OCI-LY7 (cell line): Measurements from ENCODE around the gene RAD51B. TPM values are rescaled to one million over a fixed set of nuclear protein-coding genes. Genes with fewer than 3 reads are reported as not detected.

Experiments used
- BruUV-seq: library from RNA; stranded (reverse); fragments of 400-500 nt; replicated peaks from 2 replicates; lab custom pipeline; 2021; lab: Mats Ljungman, UMichigan
- CTCF ChIA-PET: fragments of 300-600 bp; sonication (Branson Sonifier 250); formaldehyde crosslinking; loops from one replicate; lab custom pipeline; 2022; ENCODE audit warnings: antibody characterized with exemption; ENCODE audit not compliant: unreplicated experiment; lab: Charles Lee
- POLR2A ChIA-PET: fragments of 300-600 bp; sonication (Branson Sonifier 250); formaldehyde crosslinking; loops from one replicate; lab custom pipeline; 2022; ENCODE audit warnings: antibody characterized with exemption; lab: Charles Lee
- DNase-seq: peaks from one replicate; pipeline ENCODE4 v3.0.0-alpha.2; 2015; ENCODE audit warnings: low spot score
- H2AFZ ChIP-seq: fragments of 200-600 bp; sonication (generic), shearing (Covaris generic); 2 replicates; pipeline ENCODE4 v1.6.1; 2014; ENCODE audit warnings: mild to moderate bottlenecking, antibody characterized with exemption, low read length, moderate library complexity
- H3K27ac ChIP-seq: fragments of 200-600 bp; sonication (generic); 2 replicates; pipeline ENCODE4 v1.5.1; 2014; ENCODE audit warnings: mixed run types, low read depth, mild to moderate bottlenecking, moderate library complexity, low read length, inconsistent platforms; ENCODE audit not compliant: poor library complexity, severe bottlenecking
- H3K36me3 ChIP-seq: fragments of 200-600 bp; sonication (generic); 2 replicates; pipeline ENCODE4 v1.6.1; 2014; ENCODE audit warnings: mild to moderate bottlenecking, antibody characterized with exemption, low read length, moderate library complexity, mixed read lengths; ENCODE audit not compliant: insufficient read depth
- H3K4me1 ChIP-seq: fragments of 200-600 bp; sonication (generic); 2 replicates; pipeline ENCODE4 v1.5.1; 2014; ENCODE audit warnings: mild to moderate bottlenecking, low read length; ENCODE audit not compliant: insufficient read depth, poor library complexity, severe bottlenecking
- H3K4me2 ChIP-seq: fragments of 200-600 bp; sonication (generic); 2 replicates; pipeline ENCODE4 v1.6.1; 2014; ENCODE audit warnings: mild to moderate bottlenecking, low read length
- H3K4me3 ChIP-seq: fragments of 200-600 bp; sonication (generic); 2 replicates; pipeline ENCODE4 v1.5.1; 2014; ENCODE audit warnings: mild to moderate bottlenecking, low read depth, low read length; ENCODE audit not compliant: poor library complexity, severe bottlenecking
- H3K79me2 ChIP-seq: fragments of 200-600 bp; sonication (generic); 2 replicates; pipeline ENCODE4 v1.6.1; 2016; ENCODE audit warnings: low read depth, mild to moderate bottlenecking, low read length, moderate library complexity, mixed read lengths; ENCODE audit not compliant: insufficient read depth
- H3K9me2 ChIP-seq: fragments of 200-600 bp; sonication (generic); 2 replicates; pipeline ENCODE4 v1.6.1; 2016; ENCODE audit warnings: mild to moderate bottlenecking, low read length, mixed read lengths; ENCODE audit not compliant: insufficient read depth
- H3K9me3 ChIP-seq: fragments of 200-600 bp; sonication (generic); 2 replicates; pipeline ENCODE4 v1.6.1; 2014; ENCODE audit warnings: mild to moderate bottlenecking, mixed run types, low read length, mixed read lengths
- H4K20me1 ChIP-seq: fragments of 200-600 bp; sonication (generic); 2 replicates; pipeline ENCODE4 v1.6.1; 2014; ENCODE audit warnings: mild to moderate bottlenecking, antibody characterized with exemption, low read length, moderate library complexity, mixed read lengths; ENCODE audit not compliant: insufficient read depth
- CTCF ChIP-seq: fragments of 200-600 bp; sonication (generic); conservative IDR thresholded peaks from 2 replicates; pipeline ENCODE4 v1.5.1; 2014; ENCODE audit warnings: mild to moderate bottlenecking, antibody characterized with exemption, low read length, moderate library complexity, mixed read lengths
- EZH2phosphoT487 ChIP-seq: fragments of 200-600 bp; sonication (generic); IDR thresholded peaks from 2 replicates; pipeline ENCODE4 v1.6.1; 2018; ENCODE audit warnings: low read depth, borderline replicate concordance, mild to moderate bottlenecking, mixed run types, antibody characterized with exemption, low read length, moderate library complexity, mixed read lengths
- intact Hi-C: fragments of 100-400 bp; cut with micrococcal nuclease; formaldehyde crosslinking; loops from one replicate; pipeline ENCODE4 v1.10.0; 2022; ENCODE audit not compliant: unreplicated experiment
- total RNA-seq, 2 experiments: library from RNA; depleted of rRNA in 1 of 2; stranded (reverse); fragments of >200 nt in 1 of 2; shearing (Covaris generic) in 1 of 2; gene quantifications; 2 replicates each; pipeline ENCODE4 v1.2.3, GENCODE V29; 2014 to 2022

RAD51B gene
- total RNA-seq, 2 experiments from 2014 or later: 41.4 to 89.9 TPM

GRCh38 chr14:68671909-68672308 lies 852.3 kb downstream of the RAD51B start:
- POLR2A ChIA-PET: no interaction called here

GRCh38 chr14:68672609-68673285 lies 853.2 kb downstream of the RAD51B start:
- no peak overlapping the region for H3K27ac ChIP-seq
- TF ChIP-seq EZH2phosphoT487 (no peak), CTCF (no peak)
- no peak overlapping the region for H2AFZ ChIP-seq
- no peaks in the 10 kb centered on the region for H4K20me1 ChIP-seq
- no peaks in the 10 kb centered on the region for H3K79me2 ChIP-seq
- no peaks in the 10 kb centered on the region for H3K9me3 ChIP-seq
- H3K4me3 ChIP-seq: no peak overlapping the region
- intact Hi-C loops: no loop called here
- no peaks in the 10 kb centered on the region for H3K36me3 ChIP-seq
- peak; percentile 37 for DNase-seq
- peak overlapping the region; percentile 22; the same call in 1 of the 2 replicates for H3K4me2 ChIP-seq
- peaks cover 55% of the 10 kb centered on the region for H3K4me1 ChIP-seq
- POLR2A ChIA-PET: interaction anchor here (1.0 kb wide), 1 partner anchor 10 kb away, joined by 3 read pairs; no protein-coding TSS in a partner anchor
- H3K9me2 ChIP-seq: no peaks in the 10 kb centered on the region
- BruUV-seq: no TSS peak
- CTCF ChIA-PET: no interaction called here

More at GRCh38 chr14:68671909-68672308, 852.3 kb downstream of the RAD51B start:
- Histone ChIP-seq H3K4me3 (no peak overlapping the region), H3K36me3 (no peaks in the 10 kb centered on the region), H3K4me2 (no peak overlapping the region), H4K20me1 (no peaks in the 10 kb centered on the region), H3K27ac (no peak overlapping the region), H2AFZ (no peak overlapping the region), H3K9me2 (no peaks in the 10 kb centered on the region), H3K9me3 (no peaks in the 10 kb centered on the region), H3K4me1 (peaks cover 51% of the 10 kb centered on the region), H3K79me2 (no peaks in the 10 kb centered on the region)
- no peak for DNase-seq
- BruUV-seq: no TSS peak
- TF ChIP-seq EZH2phosphoT487 (no peak), CTCF (no peak)
- intact Hi-C loops: no loop called here
- CTCF ChIA-PET: no interaction called here

GRCh38 chr14:68673464-68673863 lies 853.9 kb downstream of the RAD51B start:
- H3K4me2 ChIP-seq: no peak overlapping the region
- CTCF ChIA-PET: no interaction called here
- BruUV-seq: no TSS peak
- peaks cover 54% of the 10 kb centered on the region for H3K4me1 ChIP-seq
- no peaks in the 10 kb centered on the region for H3K9me3 ChIP-seq
- H3K9me2 ChIP-seq: no peaks in the 10 kb centered on the region
- TF ChIP-seq EZH2phosphoT487 (no peak), CTCF (no peak)
- intact Hi-C loops: no loop called here
- no peaks in the 10 kb centered on the region for H4K20me1 ChIP-seq
- H3K36me3 ChIP-seq: no peaks in the 10 kb centered on the region
- no peak overlapping the region for H3K4me3 ChIP-seq
- no peak overlapping the region for H3K27ac ChIP-seq
- POLR2A ChIA-PET: no interaction called here
- no peak for DNase-seq
- H3K79me2 ChIP-seq: no peaks in the 10 kb centered on the region
- H2AFZ ChIP-seq: no peak overlapping the region
